WTC11 (cell line): ENCODE results near the gene KDM4B. TPM values are rescaled to one million over a fixed set of nuclear protein-coding genes. Genes with fewer than 3 reads are reported as not detected.
A peak's percentile ranks its signal among the peaks of the same experiment; 100 is the strongest.

Source experiments
- ATAC-seq: fragments of 200-7000 bp; cut with Tn5 transposase; 2 replicates; pipeline ENCODE4 v1.10.0; 2021; ENCODE audit warnings: mild to moderate bottlenecking, moderate library complexity
- CTCF ChIA-PET: fragments of 300-600 bp; sonication (Branson Sonifier 250); formaldehyde crosslinking; loops from one replicate; lab custom pipeline; 2021; ENCODE audit warnings: antibody characterized with exemption; lab: Charles Lee
- POLR2A ChIA-PET: fragments of 350-600 bp; sonication (Branson Sonifier 250); formaldehyde crosslinking; loops from one replicate; lab custom pipeline; 2021; ENCODE audit warnings: antibody characterized with exemption; lab: Charles Lee
- DNase-seq: peaks from one replicate; pipeline ENCODE4 v3.0.0; 2021; ENCODE audit warnings: low spot score
- H3K27ac Mint-ChIP-seq: 2 replicates; pipeline ENCODE4 v1.8.0; 2021; ENCODE audit warnings: mixed read lengths
- H3K27me3 Mint-ChIP-seq: 2 replicates; pipeline ENCODE4 v1.8.0; 2021; ENCODE audit warnings: low read depth, mild to moderate bottlenecking, moderate library complexity, mixed read lengths
- H3K36me3 Mint-ChIP-seq: 2 replicates; pipeline ENCODE4 v1.8.0; 2021; ENCODE audit warnings: mixed read lengths
- H3K4me1 Mint-ChIP-seq: 2 replicates; pipeline ENCODE4 v1.8.0; 2022; ENCODE audit warnings: mixed read lengths
- H3K4me3 Mint-ChIP-seq: 2 replicates; pipeline ENCODE4 v1.8.0; 2021; ENCODE audit warnings: mild to moderate bottlenecking, moderate library complexity, mixed read lengths
- H3K9me3 Mint-ChIP-seq: 2 replicates; pipeline ENCODE4 v1.8.0; 2021; ENCODE audit warnings: mixed read lengths
- CREM ChIP-seq: sonication (generic); formaldehyde crosslinking; IDR thresholded peaks from 2 replicates; pipeline ENCODE4 v1.8.1; 2022; ENCODE audit warnings: mild to moderate bottlenecking, missing genetic modification reagents, moderate library complexity
- EMX1 ChIP-seq: fragments of 250-450 bp; sonication (Bioruptor Pico); IDR thresholded peaks from 2 replicates; pipeline ENCODE4 v1.8.0; 2021; ENCODE audit warnings: mild to moderate bottlenecking
- FOXJ3 ChIP-seq: sonication (generic); formaldehyde crosslinking; IDR thresholded peaks from 2 replicates; pipeline ENCODE4 v1.9.0; 2021; ENCODE audit warnings: missing genetic modification reagents, mild to moderate bottlenecking, borderline replicate concordance
- FOXP1 ChIP-seq: sonication (generic); formaldehyde crosslinking; IDR thresholded peaks from 2 replicates; pipeline ENCODE4 v1.8.0; 2022; ENCODE audit warnings: missing genetic modification reagents, mild to moderate bottlenecking, moderate library complexity, borderline replicate concordance
- GRHL2 ChIP-seq: fragments of 250-450 bp; sonication (Bioruptor Pico); IDR thresholded peaks from 2 replicates; pipeline ENCODE4 v1.8.0; 2022; ENCODE audit warnings: mild to moderate bottlenecking, moderate library complexity; ENCODE audit not compliant: insufficient replicate concordance, severe bottlenecking
- TEAD1 ChIP-seq: sonication (generic); formaldehyde crosslinking; IDR thresholded peaks from 2 replicates; pipeline ENCODE4 v1.8.0; 2022; ENCODE audit warnings: mild to moderate bottlenecking, missing genetic modification reagents
- TEAD4 ChIP-seq: sonication (generic); formaldehyde crosslinking; IDR thresholded peaks from 2 replicates; pipeline ENCODE4 v1.8.0; 2022; ENCODE audit warnings: mild to moderate bottlenecking, missing genetic modification reagents
- ZNF317 ChIP-seq: sonication (generic); formaldehyde crosslinking; IDR thresholded peaks from 2 replicates; pipeline ENCODE4 v1.8.1; 2023; ENCODE audit warnings: low read depth, mild to moderate bottlenecking, moderate library complexity, missing genetic modification reagents, borderline replicate concordance
- ZNF416 ChIP-seq: fragments of 250-450 bp; sonication (Bioruptor Pico); IDR thresholded peaks from 2 replicates; pipeline ENCODE4 v1.9.0; 2021; ENCODE audit warnings: mild to moderate bottlenecking, inconsistent platforms
- total RNA-seq: library from RNA; stranded (reverse); gene quantifications from 3 replicates; pipeline ENCODE4 v1.2.3, GENCODE V29; 2021
- TF ChIP-seq, protein P1 (sequence below): fragments of 200-600 bp; IDR thresholded peaks from 2 replicates; pipeline ENCODE4 v1.8.0; 2022; ENCODE audit warnings: antibody characterized with exemption
- TF ChIP-seq, protein P2 (sequence below): sonication (generic); formaldehyde crosslinking; IDR thresholded peaks from 2 replicates; pipeline ENCODE4 v1.8.1; 2023; ENCODE audit warnings: mild to moderate bottlenecking, missing genetic modification reagents, moderate library complexity
- TF ChIP-seq, protein P3 (sequence below): sonication (generic); formaldehyde crosslinking; IDR thresholded peaks from 2 replicates; pipeline ENCODE4 v1.8.0; 2022; ENCODE audit warnings: mild to moderate bottlenecking, missing genetic modification reagents
- TF ChIP-seq, protein P4 (sequence below): sonication (generic); formaldehyde crosslinking; IDR thresholded peaks from 2 replicates; pipeline ENCODE4 v1.8.1; 2022; ENCODE audit warnings: missing genetic modification reagents, borderline replicate concordance

Gene KDM4B
- total RNA-seq, 1 experiment from 2014 or later, result 43.2 TPM

DNA sequence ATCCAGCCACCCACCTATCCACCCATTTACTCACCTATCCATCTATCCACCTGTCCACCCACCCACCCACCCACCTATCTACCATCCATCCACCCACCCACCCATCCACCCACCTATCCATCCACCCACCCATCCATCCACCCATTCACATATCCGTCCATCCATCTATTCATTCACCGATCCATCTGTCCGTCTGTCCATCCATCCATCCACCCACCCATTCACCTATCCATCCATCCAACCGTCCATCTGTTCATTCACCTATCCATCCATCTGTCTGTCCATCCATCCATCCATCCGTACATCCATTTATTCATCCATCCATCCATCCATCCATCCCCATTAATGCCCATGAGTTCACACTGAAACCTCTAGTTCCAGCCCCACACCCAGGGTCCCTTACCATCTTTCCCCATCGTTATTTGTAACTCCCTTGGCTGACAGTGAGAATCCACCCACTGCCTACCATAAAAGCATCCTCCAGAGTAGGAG is 31.3 kb downstream of the KDM4B start (continued):
- TF ChIP-seq, protein P1, sequence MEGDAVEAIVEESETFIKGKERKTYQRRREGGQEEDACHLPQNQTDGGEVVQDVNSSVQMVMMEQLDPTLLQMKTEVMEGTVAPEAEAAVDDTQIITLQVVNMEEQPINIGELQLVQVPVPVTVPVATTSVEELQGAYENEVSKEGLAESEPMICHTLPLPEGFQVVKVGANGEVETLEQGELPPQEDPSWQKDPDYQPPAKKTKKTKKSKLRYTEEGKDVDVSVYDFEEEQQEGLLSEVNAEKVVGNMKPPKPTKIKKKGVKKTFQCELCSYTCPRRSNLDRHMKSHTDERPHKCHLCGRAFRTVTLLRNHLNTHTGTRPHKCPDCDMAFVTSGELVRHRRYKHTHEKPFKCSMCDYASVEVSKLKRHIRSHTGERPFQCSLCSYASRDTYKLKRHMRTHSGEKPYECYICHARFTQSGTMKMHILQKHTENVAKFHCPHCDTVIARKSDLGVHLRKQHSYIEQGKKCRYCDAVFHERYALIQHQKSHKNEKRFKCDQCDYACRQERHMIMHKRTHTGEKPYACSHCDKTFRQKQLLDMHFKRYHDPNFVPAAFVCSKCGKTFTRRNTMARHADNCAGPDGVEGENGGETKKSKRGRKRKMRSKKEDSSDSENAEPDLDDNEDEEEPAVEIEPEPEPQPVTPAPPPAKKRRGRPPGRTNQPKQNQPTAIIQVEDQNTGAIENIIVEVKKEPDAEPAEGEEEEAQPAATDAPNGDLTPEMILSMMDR, result no peak
- TF ChIP-seq, protein P2, sequence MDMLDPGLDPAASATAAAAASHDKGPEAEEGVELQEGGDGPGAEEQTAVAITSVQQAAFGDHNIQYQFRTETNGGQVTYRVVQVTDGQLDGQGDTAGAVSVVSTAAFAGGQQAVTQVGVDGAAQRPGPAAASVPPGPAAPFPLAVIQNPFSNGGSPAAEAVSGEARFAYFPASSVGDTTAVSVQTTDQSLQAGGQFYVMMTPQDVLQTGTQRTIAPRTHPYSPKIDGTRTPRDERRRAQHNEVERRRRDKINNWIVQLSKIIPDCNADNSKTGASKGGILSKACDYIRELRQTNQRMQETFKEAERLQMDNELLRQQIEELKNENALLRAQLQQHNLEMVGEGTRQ, result no peak
- TF ChIP-seq ZNF317 (CRISPR knock-in tag) (no peak), TEAD1 (CRISPR knock-in tag) (no peak)
- TF ChIP-seq, all 79 proteins: peak for 0

DNA sequence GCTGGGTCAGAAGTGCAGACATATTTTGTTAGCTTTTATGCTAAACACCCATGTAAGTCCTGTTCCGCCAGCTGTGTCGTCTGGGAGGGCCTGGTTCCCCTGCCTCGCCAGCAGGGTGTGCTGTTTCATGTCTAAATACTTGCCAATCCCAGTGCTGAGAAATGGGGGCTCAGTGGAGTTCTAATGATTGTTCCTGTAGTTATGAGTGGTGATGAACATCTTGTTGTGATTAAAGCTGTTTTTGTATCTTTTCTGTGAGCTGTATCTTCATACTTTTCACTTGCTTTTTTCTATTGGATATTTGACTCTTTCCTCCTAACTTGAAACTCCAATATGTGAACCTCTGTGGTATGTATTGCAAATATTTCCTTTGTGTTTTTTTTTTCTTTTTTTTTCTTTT is 32.7 kb downstream of the KDM4B start:
- 0 out of 2 replicates have a peak overlapping the region, but pooled peaks have one; percentile 43 for H3K27ac Mint-ChIP-seq
- no peaks in the 10 kb centered on the region for H3K9me3 Mint-ChIP-seq
- POLR2A ChIA-PET, result no interaction called here
- no peak overlapping the region for H3K4me3 Mint-ChIP-seq
- TF ChIP-seq FOXJ3 (CRISPR knock-in tag) (no peak), CREM (no peak), TEAD4 (CRISPR knock-in tag) (no peak), ZNF416 (no peak), FOXP1 (CRISPR knock-in tag) (no peak), GRHL2 (CRISPR knock-in tag) (no peak), ZNF317 (CRISPR knock-in tag) (0 out of 2 replicates have a peak, but pooled peaks have one; percentile 40)
- TF ChIP-seq, protein P3, sequence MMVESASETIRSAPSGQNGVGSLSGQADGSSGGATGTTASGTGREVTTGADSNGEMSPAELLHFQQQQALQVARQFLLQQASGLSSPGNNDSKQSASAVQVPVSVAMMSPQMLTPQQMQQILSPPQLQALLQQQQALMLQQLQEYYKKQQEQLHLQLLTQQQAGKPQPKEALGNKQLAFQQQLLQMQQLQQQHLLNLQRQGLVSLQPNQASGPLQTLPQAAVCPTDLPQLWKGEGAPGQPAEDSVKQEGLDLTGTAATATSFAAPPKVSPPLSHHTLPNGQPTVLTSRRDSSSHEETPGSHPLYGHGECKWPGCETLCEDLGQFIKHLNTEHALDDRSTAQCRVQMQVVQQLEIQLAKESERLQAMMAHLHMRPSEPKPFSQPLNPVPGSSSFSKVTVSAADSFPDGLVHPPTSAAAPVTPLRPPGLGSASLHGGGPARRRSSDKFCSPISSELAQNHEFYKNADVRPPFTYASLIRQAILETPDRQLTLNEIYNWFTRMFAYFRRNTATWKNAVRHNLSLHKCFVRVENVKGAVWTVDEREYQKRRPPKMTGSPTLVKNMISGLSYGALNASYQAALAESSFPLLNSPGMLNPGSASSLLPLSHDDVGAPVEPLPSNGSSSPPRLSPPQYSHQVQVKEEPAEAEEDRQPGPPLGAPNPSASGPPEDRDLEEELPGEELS, result no peak
- TF ChIP-seq, protein P1, result peak; percentile 44
- TF ChIP-seq, protein P2, result no peak
- TF ChIP-seq, all 79 proteins: peak for 2
- H3K36me3 Mint-ChIP-seq, result no peaks in the 10 kb centered on the region; the same call in 1 of the 2 replicates
- CTCF ChIA-PET, result interaction anchor here (0.5 to 5.1 kb wide), 32 partner anchors 8 to 211 kb away, joined by 3 to 49 read pairs (median 4); partner anchors contain the start of gene KDM4B
- H3K27me3 Mint-ChIP-seq, result no peaks in the 10 kb centered on the region
- DNase-seq, result peak; percentile 66
- peak; percentile 78 for ATAC-seq
- peaks cover 3% of the 10 kb centered on the region; the same call in 1 of the 2 replicates for H3K4me1 Mint-ChIP-seq

DNA sequence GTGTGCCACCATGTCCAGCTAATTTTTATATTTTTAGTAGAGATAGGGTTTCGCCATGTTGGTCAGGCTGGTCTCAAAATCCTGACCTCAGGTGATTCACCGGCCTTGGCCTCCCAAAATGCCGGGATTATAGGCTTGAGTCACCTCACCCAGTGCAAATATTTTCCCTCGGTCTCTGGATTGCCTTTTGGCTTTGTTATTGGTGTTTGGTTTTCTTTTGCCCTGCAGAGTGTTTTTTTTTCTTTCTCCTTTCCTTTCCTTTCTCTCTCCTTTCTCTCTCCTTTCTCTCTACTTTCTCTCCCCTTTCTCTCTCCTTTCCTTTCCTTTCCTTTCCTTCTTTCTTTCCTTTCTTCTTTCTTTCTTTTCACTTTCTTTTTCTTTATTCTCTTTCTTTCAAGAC is 33.2 kb downstream of the KDM4B start:
- DNase-seq, result no peak
- ChIA-PET POLR2A (no interaction called here), CTCF (interaction anchor here (0.7 to 5.1 kb wide), 19 partner anchors 11 to 211 kb away, joined by 3 to 49 read pairs (median 4); no protein-coding TSS in a partner anchor)
- Mint-ChIP-seq H3K9me3 (peaks cover 2% of the 10 kb centered on the region), H3K36me3 (peaks cover 2% of the 10 kb centered on the region), H3K4me3 (no peak overlapping the region), H3K4me1 (peaks cover 3% of the 10 kb centered on the region; the same call in 1 of the 2 replicates), H3K27me3 (no peaks in the 10 kb centered on the region), H3K27ac (peak overlapping the region; percentile 12; the same call in 1 of the 2 replicates)
- no peak for TF ChIP-seq EMX1 (CRISPR knock-in tag)
- TF ChIP-seq, protein P4, sequence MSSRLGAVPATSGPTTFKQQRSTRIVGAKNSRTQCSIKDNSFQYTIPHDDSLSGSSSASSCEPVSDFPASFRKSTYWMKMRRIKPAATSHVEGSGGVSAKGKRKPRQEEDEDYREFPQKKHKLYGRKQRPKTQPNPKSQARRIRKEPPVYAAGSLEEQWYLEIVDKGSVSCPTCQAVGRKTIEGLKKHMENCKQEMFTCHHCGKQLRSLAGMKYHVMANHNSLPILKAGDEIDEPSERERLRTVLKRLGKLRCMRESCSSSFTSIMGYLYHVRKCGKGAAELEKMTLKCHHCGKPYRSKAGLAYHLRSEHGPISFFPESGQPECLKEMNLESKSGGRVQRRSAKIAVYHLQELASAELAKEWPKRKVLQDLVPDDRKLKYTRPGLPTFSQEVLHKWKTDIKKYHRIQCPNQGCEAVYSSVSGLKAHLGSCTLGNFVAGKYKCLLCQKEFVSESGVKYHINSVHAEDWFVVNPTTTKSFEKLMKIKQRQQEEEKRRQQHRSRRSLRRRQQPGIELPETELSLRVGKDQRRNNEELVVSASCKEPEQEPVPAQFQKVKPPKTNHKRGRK (CRISPR knock-in tag), result 0 out of 2 replicates have a peak, but pooled peaks have one; percentile 62
- no peak for ATAC-seq
